Measurements from ENCODE around the gene ITGAD.

DNA sequence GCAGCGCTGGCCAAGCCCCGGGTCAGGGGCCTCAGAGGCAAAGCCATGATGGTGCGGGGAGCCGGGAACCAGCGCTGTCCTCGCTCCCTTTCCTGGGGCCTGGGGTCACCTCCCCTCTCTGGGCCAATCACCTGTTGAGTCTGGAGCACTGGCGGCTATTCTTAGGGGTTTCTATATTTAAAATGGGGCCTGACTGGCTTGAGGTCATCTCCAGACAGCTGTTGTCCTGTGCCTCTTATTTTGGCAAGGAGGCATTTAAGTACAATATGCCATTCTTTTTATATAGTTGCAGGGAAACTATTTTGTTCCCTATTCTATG is 35.1 kb downstream of the ITGAD start, which contains the start of gene COX6A2:
- TF ChIP-seq, protein P1, sequence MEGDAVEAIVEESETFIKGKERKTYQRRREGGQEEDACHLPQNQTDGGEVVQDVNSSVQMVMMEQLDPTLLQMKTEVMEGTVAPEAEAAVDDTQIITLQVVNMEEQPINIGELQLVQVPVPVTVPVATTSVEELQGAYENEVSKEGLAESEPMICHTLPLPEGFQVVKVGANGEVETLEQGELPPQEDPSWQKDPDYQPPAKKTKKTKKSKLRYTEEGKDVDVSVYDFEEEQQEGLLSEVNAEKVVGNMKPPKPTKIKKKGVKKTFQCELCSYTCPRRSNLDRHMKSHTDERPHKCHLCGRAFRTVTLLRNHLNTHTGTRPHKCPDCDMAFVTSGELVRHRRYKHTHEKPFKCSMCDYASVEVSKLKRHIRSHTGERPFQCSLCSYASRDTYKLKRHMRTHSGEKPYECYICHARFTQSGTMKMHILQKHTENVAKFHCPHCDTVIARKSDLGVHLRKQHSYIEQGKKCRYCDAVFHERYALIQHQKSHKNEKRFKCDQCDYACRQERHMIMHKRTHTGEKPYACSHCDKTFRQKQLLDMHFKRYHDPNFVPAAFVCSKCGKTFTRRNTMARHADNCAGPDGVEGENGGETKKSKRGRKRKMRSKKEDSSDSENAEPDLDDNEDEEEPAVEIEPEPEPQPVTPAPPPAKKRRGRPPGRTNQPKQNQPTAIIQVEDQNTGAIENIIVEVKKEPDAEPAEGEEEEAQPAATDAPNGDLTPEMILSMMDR (IDR thresholded peaks at IDR 0.05): no peak
- no peak for TF ChIP-seq POLR2A (IDR thresholded peaks at IDR 0.05)
